ENCODE measurements around the gene UBR7.
"Not testable (repeated sequence)": the region's sequence is repeated elsewhere in the genome, so short reads cannot be mapped to it uniquely, and the experiment has no call there.

Gene UBR7, protein sequence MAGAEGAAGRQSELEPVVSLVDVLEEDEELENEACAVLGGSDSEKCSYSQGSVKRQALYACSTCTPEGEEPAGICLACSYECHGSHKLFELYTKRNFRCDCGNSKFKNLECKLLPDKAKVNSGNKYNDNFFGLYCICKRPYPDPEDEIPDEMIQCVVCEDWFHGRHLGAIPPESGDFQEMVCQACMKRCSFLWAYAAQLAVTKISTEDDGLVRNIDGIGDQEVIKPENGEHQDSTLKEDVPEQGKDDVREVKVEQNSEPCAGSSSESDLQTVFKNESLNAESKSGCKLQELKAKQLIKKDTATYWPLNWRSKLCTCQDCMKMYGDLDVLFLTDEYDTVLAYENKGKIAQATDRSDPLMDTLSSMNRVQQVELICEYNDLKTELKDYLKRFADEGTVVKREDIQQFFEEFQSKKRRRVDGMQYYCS

DNA sequence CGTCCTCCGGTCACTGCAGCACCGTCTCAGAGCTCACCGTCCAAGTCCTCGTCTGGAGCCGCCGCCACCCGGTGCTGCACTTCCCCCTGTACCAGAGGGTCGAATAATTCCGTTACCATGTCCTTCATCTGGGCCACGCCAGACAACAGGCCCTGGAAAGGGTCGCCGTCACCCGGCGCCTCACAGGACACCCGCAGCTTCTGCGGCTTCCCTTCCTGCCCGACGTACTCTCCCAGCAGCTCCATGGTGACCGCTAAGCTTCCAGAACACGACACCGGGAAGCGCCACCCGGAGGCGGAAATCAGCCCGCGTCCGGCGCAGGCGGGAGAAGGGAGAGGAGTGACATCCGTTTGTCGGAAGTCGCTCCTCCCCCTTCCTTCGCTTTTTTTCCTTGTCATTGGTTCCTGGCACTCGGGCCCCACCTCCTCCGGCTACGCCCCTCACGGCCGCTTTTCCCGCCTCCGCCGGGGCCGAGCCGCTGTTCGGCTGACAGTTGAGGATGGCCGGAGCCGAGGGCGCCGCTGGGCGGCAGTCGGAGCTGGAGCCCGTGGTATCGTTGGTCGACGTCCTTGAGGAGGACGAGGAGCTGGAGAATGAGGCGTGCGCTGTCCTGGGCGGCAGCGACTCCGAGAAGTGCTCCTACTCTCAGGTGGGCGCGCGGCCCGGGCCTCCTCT, at the start of gene UBR7, which contains the start of gene GON7:
UBR7 (plus strand) TSS at position 464 of the 675 bp plus-strand sequence; CDS start at position 500, 36 bp downstream.
GON7 (minus strand) TSS at position 273 of the 675 bp plus-strand sequence; CDS start at position 245, 28 bp downstream.
- peak; percentile 97 for DNase-seq

DNA sequence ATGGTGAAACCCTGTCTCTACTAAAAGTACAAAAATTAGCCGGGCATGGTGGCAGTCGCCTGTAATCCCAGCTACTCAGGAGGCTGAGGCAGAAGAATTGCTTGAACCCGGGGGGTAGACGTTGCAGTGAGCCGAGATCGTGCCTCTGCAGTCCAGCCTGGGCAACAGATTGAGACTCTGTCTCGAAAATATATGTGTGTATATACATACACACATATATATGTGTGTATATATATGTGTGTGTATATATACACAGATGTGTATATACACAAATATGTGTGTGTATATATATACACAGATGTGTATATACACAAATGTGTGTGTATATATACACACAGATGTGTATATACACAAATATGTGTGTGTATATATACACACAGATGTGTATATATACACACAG, 48.7 kb upstream of the UBR7 start:
- not testable (repeated sequence) for DNase-seq

DNA sequence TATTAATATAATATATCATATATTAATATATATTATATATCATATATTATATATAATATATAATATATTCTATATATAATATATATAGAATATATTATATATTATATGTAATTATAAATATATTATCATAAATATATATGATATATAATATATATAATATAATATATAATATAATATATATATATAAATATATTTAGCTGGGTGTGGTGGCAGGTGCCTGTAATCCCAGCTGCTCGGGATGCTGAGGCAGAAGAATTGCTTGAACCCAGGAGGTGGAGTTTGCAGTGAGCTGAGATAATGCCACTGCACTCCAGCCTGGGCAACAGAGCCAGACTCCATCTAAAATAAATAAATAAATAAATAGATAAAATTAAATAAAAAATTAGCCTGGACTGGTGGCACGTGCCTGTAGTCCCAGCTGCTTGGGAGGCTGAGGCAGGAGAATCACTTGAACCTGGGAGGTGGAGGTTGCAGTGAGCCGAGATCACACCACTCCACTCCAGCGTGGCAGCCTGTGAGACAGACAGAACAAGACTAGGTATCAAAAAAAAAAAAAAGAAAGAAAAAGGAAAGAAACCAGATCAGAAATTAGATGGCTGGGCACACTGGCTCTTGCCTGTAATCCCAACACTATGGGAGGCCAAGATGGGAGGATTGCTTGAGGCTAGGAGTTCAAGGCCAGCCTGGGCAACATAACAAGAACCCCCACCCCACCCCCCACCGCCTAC, 47.3 kb upstream of the UBR7 start:
- not testable (repeated sequence) for DNase-seq

DNA sequence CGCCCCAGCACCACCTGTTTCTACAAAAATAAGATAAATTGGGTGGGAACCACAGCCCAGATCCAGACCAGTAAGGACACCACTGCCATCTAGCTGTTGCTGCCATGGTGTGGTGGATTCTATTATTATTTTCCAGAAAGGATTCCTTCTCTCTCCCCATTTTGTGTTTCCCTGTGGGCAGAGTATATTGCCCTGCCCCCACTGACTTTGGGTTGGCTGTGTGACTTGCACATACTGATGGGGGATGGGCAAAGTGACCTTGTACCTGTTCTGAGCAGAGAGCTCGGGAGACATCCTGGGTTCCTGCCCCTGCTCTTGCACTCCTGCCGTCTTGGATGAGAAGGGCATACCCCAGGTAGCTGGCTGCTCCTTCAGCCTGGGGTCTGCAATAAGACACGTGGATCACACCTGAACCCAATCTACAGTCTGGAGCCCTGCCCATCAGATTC, 46.7 kb upstream of the UBR7 start:
- DNase-seq, result no peak

DNA sequence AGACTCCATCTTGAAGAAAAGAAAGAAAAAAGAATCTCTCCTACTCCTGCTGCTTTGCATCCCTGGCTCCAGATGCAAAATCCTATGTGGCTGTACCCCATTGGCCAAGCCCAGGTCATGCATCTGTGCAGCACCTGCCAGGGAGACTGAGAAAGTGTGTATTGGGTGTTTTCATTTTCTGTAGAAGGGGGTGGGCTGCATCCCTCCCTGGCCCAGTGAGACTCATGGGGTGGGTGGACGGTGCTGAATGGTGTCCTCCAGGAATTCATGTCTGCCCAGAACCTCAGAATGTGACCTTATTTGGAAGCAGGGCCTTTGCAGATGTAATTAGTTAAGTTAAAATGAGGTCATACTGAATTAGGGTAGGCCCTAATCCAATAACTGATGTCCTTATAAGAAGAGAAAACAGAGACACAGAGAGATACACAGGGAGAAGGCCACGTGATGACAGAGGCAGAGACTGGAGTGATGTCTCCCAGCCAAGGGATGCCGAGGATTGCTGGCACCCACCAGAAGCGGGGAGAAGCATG, 45.6 kb upstream of the UBR7 start:
- no peak for DNase-seq

DNA sequence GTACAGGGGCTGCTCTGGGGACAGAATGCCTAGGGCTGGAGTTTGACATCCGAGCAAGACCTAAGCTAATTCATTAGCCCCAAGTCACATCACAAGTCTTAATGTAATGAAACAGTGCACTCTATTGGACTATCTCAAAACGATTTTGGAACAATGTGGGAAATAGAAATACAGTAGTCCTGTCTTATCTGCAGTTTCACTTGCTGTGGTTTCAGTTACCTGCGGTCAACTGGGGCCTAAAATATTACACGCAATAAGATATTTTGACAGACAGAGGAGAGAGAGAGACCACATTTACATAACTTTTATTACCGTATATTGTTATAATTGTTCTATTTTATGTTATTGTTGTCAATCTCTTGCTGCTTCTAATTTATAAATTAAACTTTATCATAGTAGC, 43.5 kb upstream of the UBR7 start:
- no peak for DNase-seq

DNA sequence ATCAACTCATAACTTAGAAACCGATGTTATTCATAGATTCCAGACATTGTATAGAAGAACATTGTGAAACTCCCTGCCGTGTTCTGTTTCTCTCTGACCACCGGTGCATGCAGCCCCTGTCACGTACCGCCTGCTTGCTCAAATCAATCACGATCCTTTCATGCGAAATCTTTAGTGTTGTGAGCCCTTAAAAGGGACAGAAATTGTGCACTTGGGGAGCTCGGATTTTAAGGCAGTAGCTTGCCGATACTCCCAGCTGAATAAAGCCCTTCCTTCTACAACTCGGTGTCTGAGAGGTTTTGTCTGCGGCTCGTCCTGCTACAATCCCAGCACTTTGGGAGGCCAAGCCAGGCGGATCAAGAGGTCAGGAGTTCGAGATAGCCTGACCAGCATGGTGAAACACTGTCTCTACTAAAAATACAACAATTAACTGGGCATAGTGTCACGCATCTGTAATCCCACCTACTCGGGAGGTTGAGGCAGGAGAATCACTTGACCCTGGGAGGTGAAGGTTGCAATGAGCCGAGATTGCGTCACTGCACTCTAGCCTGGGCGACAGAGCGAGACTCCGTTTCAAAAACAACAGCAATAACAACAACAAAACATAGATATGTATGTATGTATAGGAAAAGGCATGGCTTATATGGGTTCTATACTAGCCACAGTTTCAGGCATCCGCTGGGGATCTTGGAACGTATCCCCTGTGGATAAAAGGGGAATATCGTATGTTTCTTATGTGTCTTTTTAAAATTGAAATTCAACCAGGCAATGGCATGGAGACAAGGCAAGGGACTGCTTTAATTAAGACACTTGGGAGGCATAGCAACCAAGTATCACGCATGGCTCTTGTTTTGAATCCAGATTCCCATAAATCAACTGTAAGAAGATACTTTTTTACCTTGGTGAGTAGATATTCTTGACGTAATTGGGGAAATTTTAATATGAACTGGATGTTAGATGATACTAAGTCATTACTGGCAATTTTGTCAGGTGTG, 41.5 kb upstream of the UBR7 start:
- DNase-seq, result not testable (repeated sequence)

DNA sequence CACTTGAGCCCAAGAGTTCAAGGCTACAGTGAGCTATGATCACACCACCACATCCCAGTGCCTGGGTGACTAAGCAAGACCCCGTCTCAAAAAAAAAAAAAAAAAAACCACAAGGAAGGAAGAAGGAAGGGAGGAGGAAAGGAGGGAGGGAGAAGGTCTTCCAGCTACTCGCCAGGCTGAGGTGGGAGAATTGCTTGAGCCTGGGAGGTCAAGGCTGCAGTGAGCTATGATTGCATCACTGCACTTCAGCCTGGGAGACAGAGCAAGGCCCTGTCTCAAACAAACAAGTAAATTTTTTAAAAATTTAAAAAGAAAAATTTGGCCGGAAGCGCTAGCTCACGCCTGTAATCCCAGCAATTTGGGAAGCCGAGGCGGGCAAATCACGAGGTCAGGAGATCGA, 38.4 kb upstream of the UBR7 start:
- DNase-seq, result not testable (repeated sequence)

DNA sequence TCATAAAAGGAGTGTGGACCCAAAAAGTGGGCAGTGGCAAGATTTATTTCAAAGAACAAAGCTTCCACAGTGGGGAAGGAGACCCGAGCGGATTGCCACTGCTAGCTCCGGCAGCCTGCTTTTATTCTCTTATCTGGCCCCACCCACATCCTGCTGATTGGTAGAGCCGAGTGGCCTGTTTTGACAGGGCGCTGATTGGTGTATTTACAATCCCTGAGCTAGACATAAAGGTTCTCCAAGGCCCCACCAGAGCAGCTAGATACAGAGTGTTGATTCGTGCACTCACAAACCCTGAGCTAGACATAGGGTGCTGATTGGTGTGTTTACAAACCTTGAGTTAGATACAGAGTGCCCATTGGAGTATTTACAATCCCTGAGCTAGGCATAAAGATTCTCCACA, 37.4 kb upstream of the UBR7 start:
- not testable (repeated sequence) for DNase-seq

DNA sequence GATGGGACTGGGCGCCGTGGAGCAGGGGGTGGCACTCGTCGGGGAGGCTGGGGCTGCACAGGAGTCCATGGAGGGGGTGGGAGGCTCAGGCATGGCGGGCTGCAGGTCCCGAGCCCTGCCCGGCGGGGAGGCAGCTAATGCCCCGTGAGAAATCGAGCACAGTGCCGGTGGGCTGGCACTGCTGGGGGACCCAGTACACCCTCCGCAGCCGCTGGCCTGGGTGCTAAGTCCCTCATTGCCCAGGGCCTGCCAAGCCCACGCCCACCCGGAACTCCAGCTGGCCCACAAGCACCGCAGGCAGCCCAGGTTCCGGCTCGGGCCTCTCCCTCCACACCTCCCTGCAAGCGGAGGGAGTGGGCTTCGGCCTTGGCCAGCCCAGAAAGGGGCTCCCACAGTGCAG, 36.9 kb upstream of the UBR7 start:
- not testable (repeated sequence) for DNase-seq

DNA sequence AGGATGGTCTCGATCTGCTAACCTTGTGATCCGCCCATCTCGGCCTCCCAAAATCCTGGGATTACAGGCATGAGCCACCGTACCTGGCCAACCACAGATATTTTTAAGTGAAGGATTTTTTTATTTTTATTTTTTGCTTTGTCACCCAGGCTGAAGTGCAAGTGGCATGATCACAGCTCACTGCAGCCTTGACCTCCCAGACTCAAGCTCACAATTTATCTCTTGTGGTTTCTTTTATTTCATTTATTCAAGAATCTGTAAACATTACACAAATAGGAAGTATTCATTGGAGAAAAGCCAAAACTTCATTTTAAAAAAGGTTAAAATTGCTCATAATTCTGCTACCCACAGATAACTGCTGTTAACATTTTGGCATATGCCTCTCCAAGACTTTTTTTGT, 35.7 kb upstream of the UBR7 start:
- no peak for DNase-seq

DNA sequence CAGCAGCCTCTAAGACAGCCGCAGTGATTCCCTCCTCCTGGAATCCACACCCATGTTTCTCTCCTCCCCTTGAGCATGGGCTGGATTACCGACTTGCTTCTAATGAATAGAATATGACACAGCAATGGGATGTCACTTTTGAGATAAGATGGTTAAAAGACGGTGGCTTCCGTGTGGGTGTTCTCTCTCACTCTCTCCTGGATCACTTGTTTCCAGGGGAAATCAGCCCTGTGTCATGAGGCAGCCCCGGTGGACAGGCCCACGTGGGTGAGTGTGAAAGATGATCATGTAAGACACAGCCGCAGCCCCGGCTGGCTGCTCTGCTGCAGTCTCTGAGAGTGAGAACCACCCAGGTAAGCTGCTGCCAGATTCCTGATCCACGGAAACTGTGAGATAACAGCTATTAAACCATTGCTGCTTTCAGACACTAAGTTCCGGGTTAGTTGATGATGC, 33.1 kb upstream of the UBR7 start:
- DNase-seq, result no peak

DNA sequence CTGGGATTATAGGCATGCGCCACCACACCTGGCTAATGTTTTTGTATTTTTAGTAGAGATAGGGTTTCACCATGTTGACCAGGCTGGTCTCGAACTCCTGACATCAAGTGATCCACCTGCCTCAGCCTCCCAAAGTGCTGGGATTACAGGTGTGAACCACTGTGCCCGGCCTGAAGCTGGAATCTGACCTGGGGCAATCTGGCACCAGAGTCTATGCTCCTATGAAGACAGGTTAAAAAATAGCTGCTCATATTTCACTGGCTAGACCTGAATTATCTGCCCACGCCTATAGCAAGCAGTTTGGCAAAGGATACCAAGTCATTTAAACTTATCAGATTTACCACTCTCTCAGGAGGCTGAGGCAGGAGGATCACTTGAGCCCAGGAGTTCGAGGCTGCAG, 32.3 kb upstream of the UBR7 start:
- not testable (repeated sequence) for DNase-seq

DNA sequence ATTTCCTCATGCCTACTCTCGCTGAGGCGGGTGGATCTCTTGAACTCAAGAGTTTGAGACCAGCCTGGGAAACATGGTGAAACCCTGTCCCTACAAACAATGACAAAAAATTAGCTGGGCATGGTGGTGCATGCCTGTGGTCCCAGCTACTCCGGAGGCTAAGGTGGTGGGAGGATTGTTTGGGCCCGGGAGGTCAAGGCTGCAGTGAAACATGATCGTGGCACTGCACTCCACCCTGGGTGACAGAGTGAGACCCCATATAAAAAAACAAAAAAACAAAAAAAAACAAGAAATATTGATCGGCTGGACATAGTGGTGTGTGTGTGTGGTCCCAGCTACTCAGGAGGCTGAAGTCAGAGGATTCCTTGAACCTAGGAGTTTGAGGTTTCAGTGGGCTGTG, 31.6 kb upstream of the UBR7 start:
- DNase-seq, result no peak

DNA sequence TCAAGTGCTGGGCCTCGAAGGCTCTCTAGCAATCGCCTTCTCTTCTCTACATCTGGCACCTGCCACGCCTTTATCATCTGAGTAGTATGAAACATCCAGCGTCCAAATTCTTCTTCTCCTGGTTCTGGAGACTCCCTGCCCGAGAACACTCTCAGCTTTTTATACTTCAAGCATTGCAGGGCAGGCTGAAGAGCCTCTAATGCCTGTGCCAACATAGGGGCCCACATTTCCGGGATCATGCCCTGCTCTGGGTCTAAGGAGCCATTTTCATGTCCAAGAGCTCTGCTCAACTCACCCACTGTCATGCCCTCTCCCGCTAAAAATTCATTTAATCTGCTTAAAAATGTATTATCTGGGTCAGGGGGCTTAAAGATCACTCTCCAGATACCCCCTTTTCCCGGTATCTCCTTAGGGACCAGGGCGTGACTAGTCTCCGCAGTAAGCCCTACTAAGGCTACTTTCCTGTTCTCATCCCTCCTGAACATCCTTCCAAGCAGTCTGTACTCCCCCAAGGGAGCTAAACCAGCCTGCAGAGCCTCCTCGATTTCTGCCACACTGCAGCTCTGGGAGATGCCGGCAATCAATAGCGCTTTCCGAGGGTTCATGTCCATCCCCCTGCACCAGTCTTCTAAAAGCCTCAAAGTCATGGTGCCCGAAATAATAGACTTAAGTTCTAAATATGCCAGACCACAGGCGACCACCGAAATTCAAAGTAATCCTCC, 23.3 kb upstream of the UBR7 start:
- no peak for DNase-seq

DNA sequence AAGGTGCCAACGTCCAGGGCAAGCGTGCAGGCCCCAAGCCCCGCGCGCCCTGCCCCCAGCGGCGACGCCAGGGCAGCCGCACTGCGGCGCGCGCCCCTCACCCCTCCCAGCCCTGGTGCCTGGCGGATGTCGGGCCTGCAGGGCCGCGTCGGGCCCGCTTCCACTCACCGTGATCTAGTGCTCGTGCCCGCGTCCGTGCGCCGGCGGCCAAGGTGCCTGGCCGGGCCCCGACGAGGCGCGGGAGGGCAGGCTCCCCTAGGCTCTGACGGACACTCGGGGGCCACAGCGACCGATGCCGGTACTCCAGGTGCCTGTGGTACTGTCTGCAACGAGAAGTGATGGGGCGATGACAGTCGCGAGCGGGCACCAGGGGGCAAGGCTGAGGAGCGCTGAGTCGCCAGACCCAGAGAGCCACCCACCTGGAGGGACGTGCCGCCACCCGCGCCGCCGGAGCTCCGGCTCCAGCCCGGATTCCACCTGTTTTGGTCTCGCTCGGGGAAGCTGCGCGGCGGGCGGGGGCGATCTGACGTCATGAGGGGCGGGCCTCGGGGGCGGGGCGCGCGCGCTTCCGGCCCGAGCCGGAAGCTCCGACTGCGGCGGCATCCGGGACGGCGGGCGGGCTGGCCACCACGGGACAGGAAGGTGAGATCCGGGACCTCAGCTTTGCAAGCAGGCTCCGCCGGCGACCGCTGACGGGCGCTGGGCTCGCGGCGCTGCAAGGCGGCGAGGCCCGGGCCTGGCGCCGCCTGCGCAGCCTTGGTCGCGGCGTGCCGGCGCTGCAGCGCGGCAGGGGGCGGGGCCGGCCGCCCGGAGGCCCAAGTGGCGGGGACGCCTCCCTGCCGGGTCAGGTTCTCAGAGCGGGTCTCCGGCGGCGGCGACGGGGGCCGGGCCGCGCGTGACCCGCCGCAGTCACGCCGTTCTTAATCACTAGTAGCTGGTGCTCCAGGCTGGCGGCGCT, 22.4 kb upstream of the UBR7 start, which contains the start of the genes LYSET and MOAP1:
LYSET (plus strand) TSS at position 927 of the 958 bp plus-strand sequence. CDS start 89 bp downstream, outside the sequence.
MOAP1 (minus strand) TSS at position 507 of the 958 bp plus-strand sequence. CDS start 655 bp downstream, outside the sequence.
- peak; percentile 82 for DNase-seq

DNA sequence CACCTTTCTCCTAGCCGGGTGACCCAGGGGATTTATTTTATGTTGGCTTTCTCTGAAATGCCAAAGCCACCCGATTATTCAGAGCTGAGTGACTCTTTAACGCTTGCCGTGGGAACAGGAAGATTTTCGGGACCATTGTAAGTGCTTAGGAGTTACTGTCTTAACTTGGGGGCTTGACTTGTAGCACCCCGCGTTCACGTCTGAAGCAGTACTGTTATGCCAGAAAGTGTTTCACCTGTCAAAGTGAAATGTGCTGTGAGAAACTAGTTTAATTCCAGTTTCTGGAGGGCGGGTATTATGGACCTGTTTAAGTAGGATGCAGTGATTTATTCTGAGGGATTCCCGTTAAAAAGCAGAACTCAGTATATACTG, 21.7 kb upstream of the UBR7 start:
- no peak for DNase-seq

DNA sequence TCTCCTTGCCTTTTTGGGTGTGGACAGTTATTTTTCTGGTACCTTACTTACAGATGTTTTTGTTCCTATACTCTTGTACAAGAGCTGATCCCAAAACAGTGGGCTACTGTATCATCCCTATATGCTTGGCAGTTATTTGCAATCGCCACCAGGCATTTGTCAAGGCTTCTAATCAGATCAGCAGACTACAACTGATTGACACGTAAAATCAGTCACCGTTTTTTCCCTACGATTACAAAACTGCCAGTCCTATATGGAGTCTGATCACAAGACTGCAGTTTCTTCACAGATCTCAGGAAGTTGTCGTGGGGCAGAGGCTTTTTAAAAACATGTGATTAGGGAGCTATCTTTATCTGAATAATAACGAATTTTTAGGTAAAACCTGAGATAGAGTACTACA, 20.6 kb upstream of the UBR7 start:
- no peak for DNase-seq

DNA sequence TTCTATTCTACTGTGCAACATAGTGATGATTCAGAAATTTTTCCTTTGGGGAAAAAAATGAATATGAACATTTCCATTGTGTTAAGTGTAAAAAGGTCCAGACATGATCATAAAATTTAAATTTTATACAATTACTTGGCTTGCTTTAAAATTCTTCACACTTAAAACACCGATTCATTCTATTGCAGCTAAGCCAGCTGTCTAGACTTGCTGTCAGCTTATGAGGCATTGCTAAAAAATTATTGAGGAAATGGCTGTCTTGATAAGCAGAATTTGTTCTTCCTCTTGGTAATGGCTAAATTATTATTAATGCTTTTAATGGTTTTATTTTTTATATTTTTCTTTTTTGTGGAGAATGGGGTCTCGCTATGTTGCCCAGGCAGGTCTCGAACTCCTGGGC, 20.1 kb upstream of the UBR7 start:
- DNase-seq, result no peak
